Measurements from ENCODE around the gene PDE2A.
A peak's percentile ranks its signal among the peaks of the same experiment; 100 is the strongest.

The PDE2A gene

DNA sequence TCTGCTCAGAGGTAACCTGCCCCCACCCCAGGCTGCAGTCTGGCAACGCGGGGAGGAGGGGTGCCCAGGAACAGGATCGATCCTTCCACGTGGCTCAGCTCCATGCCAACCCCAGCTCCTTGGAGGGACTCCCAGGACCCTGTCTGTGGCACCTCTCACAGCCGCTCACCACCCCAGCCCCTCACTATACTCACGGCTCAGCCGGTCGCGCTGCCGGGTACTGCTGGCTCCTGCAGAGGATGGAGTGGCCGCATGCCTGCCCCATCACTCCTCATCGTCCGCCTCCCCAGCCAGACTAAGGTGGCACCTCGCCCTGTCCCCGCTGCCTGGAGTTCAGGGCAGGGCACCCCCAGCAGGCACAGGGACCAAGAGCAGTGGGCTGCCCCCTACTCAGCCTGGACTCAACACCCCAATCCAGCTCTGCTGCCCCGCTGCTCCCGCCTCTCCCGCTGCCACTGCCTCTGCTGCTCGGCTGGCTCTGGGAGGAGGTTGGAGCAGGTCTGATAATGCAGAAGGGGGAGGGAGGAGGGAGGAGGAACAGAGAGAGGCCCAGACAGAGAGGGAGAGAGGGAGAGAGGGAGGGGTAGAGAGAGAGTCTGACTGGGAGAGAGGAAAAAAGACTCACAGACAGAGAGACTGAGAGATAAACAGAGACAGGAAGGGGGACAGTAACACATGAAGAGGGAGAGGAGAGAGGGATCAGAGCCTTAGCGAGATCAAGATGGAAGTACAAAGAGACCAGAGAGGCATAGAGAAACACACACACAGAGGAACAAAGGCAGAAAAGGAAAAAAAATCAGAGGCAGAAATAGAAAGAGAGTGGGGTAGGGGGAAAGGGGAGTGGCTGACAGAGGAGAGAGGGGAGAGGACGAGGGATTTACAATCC is at the start of gene PDE2A:
Gene PDE2A, minus strand, starts transcription at position 480 of the 886 bp plus-strand sequence. Its CDS starts 215 bp downstream, at position 265.
- no peak within 1 kb of the TSS for H3K4me3 ChIP-seq (ENCODE audit: low read depth, low read length)
- no peak for DNase-seq (ENCODE audit: low read depth)

DNA sequence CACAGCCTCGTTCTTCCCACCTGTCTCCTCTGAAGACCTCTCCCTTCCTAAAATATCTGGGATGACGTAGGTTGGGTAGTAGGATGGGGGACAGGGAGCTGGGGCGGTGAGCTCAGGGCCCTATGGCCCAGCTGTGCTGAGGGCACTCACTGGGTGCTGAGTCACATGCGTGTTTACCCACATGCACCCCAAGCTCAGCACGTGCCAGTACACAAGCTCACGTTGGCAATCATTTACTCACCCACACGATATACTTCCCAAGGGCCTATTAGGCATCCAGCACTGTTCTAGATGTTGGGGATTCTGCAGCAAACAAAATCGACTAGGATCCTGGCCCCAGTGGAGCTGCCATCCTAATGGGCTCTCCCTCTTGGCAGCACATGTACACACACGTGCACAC is 49.3 kb upstream of the PDE2A start:
- no peak overlapping the region for H3K4me3 ChIP-seq (ENCODE audit: low read depth, low read length)
- DNase-seq (ENCODE audit: low read depth) = no peak

DNA sequence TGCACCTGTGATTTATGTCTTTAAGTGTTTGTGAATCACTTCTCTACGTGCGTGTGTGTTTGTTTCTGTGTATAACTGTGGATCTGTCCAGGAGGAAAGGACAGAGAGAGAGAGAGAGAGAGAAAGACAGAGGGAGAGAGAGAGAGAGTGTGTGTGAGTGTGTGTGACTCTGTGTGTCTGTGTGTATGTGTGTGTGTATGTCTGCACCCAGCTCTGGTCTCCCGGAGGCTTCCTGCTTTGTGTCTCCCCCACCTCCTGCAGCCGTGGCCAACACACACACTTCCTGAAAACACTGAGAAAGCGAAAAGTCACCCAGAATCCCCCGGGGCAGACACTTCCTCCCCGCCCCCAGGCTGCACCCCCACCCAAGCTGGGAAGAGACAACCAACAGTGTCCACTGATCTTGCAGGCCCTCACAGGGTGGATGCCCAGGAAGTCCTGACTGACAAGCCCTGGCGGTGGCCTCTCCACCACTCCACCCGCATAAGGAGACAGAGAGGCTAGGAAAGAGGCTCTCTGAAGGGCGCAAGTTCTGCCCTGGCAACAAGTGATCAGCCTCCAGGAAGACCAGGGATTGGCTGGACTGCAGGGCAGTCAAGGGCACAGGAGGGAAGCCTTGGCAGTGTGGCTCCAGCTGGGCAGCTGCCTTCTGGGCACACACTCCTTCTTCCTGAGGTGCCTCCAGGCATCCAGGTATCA is 48.0 kb upstream of the PDE2A start:
- peak; percentile 72 for DNase-seq (ENCODE audit: low read depth)

DNA sequence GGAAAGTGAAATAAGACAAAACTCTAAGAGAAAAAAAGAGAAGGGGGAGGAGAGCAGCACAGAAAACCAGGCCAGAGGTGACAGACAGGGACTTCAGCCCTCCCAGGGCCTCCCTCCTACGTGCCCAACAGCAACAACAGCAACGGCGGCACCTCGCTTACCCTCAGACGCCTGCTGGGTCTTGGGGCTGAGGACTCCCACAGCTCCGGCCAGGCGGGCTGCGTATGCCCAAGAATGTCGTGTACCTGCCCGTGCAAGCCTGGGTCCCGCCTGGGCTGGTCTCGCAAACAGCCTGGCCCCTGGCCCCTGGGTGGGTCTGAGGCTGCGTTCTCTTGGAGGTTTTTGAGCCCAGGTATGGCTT is 47.4 kb upstream of the PDE2A start:
- DNase-seq (ENCODE audit: low read depth) = no peak

More for the DNA sequence above, 48.0 kb upstream of the PDE2A start:
- peak overlapping the region; percentile 60 for H3K4me3 ChIP-seq (ENCODE audit: low read depth, low read length)

DNA sequence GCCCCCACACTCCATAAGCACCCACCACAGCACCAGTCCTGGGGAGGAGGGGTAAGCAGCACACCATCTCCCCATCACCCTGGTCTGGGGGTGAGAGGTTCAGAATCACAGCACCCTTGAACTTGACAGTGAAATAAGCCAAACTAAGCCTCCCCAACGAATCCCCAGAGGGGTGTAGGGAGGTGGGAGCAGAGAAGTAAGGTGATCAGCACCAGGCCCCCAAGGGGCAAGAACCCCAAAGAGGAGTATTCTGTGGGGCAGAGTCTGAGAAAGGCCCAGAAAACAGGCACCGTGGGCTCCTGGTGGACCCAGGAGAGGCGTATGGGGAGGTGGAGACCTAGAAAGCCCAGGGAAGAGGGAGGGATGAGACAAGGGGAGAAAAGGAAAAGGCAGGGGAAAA is 47.1 kb upstream of the PDE2A start:
- no peak for DNase-seq (ENCODE audit: low read depth)
- H3K4me3 ChIP-seq (ENCODE audit: low read depth, low read length) = peak overlapping the region; percentile 60

More for the DNA sequence above, 47.4 kb upstream of the PDE2A start:
- H3K4me3 ChIP-seq (ENCODE audit: low read depth, low read length) = peak overlapping the region; percentile 60

DNA sequence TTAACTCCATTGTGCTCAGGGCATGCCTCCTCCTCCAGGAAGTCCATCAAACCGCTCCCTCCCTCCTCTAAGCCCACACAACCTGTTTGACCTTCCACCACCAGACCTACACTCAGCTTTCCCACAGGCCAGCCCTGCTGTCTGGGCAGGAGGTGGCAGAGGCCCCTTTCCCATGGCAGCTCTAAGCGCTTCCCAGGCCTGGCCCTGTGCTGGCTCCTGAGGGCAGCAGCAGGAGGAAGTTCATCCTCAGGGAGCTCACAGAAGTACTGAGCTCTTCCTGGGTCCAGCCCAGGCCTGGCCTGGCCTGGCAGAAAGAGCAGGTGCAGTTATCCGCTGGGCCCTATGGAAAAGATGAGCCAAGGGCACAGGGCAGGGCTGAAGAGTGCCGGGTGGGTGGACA is 46.6 kb upstream of the PDE2A start:
- peak overlapping the region; percentile 60 for H3K4me3 ChIP-seq (ENCODE audit: low read depth, low read length)
- no peak for DNase-seq (ENCODE audit: low read depth)

DNA sequence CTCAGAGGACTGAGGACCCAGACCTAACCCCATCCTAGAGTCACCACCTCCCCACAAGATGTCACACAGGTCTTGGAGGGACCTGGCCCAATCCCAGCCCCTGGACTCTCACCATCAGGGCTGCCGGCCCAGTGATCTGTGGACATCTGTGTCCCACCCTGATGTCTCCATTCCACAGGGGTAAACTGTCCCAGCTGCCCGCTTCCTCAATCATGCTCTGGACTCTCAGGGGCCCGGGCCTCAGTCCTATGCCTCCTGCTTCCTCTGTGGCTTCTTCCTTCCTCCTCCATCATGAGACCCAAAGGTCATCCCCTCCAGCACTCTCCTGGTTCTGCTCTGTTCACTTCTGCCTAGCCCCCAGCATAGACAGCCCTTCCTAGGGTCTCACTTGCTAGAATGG is 45.8 kb upstream of the PDE2A start:
- peak overlapping the region; percentile 60 for H3K4me3 ChIP-seq (ENCODE audit: low read depth, low read length)

DNA sequence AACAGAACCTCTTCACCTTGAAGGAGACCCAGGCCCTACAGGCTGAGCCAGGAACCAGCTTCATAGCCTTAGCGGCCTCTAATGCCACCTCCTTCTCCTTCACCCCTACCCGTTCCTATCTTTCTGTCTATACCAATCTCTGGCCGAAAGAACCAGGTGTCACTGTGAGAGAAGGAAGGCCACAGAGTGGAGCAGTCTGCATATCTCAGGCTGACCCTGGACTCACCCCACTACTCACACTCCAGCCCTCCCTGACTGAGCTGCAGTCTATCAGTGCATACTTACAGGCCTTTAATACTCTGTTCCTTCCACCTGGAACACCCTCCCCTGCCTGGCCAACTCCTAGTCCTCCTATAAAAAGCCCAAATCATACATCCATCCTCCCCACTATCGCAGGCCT is 45.3 kb upstream of the PDE2A start:
- no peak for DNase-seq (ENCODE audit: low read depth)
- no peak overlapping the region for H3K4me3 ChIP-seq (ENCODE audit: low read depth, low read length)

More for the DNA sequence above, 45.8 kb upstream of the PDE2A start:
- no peak for DNase-seq (ENCODE audit: low read depth)

DNA sequence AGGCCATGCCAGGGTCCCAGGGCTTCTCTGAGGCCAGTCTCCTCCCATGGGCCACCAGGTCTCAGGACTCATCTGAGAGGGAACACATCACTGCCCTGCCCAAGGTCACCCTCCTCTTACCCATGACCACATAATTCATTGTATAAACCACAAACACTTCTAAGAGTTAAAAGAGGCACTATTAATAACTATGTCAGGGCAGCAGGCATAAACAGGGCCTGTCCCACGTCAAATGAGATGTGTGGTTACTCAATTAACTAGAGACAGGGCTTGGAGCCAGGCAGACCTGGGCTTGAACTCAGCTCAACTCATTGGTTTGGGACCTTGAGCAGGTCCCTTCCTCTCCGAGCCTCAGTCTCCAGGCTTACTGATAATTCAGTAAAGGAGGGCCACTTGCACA is 44.9 kb upstream of the PDE2A start:
- DNase-seq (ENCODE audit: low read depth) = no peak
- H3K4me3 ChIP-seq (ENCODE audit: low read depth, low read length) = no peak overlapping the region

DNA sequence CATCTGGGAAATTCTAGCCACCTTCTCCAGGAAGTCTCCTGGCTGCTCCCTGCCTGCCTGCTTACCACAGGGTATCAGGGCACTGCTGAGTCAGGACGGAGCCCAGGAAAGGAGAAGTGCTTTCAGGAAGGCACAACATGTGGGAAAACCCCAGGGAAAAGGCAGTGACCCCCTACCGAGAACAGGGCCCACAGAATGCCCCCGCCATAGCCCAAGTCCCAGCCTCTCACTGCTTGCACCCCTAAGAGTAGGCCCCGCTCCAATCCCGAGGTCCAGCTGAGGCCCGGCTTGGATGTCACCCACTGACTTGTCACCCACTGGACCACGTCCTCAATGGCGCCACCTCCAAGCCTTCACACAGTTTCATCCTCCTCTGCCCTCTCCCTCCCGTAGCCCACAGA is 43.9 kb upstream of the PDE2A start:
- DNase-seq (ENCODE audit: low read depth) = no peak
- no peak overlapping the region for H3K4me3 ChIP-seq (ENCODE audit: low read depth, low read length)

DNA sequence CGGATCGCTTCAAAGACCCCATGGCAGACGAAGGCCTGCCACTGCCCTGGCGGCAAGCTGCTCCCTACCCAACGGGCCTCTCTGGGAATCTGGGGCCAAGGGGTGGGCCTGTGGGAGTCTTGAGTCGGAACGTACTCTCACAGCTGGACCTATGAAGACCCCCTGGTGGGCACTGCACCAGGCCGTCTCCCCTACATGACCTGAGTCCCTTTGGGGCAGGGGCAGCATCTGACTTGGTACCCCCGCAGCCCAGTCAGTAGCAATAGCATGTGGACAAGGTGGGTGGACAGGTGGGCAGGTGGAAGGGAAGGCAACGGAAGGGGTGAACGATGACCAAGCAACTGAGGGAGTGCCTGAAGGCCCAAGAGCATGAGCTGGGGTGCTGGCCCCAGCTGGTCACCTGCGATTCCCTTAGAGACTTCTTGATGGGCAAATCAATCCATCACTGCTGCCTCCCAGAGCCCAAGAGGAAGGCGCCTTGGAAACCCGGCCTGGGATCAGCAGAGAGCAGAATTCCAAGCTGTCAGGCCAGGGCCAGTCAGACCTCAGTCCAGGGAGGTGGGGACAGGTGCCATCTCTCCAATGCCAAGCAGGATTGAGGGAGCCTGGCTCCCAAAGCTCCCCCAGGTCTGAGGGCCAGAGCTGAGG is 42.7 kb upstream of the PDE2A start:
- no peak for DNase-seq (ENCODE audit: low read depth)
- no peak overlapping the region for H3K4me3 ChIP-seq (ENCODE audit: low read depth, low read length)

DNA sequence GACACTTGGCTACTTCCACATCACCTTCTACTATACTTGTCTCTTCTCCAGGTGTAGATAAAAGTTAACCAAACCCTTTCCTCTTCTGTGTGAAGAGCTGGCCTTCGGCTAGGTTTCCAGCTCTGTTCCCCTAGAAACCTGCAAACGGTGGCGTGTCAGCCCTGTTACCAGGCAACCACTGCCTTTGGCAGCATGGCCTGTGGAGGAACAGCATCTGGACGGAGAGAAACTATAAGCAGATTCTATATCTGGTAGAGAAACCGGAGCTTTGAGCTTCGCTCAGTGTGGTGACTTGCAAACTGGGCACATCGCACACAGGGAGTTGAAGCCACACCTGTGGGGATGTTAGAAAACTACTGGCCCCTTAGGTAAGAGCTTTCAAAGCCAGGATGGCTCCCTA is 42.1 kb upstream of the PDE2A start:
- no peak for DNase-seq (ENCODE audit: low read depth)
- no peak overlapping the region for H3K4me3 ChIP-seq (ENCODE audit: low read depth, low read length)

DNA sequence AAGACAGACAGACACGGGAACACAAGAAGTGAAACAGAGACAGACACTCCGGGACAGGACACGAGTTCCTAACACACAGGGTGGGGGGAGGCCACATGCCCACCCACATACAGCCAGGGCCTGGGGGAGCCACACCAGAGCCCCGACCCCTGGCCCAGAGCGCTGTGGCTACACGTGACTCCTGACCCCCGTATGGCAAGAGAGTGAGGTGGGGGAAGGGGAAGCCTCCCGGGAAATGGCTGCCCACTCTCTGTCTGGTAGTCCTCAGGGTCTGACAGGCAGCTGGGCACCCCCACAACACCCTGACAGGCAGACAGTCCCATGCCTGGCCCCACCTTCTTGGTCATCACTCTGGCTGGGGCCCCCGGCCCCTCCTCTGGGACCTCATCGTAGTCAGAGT is 38.6 kb upstream of the PDE2A start:
- H3K4me3 ChIP-seq (ENCODE audit: low read depth, low read length) = no peak overlapping the region
- no peak for DNase-seq (ENCODE audit: low read depth)

DNA sequence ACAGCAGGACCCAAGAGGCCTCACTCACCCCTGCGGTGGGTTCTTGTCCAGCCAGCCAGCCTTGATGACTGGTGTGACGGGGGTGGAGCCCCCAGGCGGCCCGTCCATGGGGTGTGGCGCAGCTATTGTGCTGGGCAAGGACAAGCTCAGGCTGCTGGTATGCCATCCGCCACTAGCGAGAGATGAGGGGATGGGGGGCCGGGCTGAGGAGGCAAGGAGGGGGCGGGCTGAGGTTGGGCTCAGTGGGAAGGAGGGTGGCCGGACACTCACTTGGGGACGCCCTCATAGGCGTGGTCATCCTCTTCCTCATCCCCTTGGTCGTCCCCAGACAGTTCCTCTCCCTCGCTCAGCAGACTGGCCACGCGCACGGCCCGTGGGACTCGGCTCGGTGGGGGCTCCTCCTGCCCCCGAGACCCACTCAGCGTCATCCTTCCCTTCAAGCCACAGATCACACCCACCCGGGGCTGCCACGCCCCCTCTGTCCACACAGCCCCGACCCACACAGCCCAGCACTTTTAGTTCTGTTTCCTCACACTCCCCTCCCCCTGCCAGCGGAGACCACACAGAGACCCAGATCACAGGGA is 38.0 kb upstream of the PDE2A start:
- H3K4me3 ChIP-seq (ENCODE audit: low read depth, low read length) = no peak overlapping the region
- no peak for DNase-seq (ENCODE audit: low read depth)

DNA sequence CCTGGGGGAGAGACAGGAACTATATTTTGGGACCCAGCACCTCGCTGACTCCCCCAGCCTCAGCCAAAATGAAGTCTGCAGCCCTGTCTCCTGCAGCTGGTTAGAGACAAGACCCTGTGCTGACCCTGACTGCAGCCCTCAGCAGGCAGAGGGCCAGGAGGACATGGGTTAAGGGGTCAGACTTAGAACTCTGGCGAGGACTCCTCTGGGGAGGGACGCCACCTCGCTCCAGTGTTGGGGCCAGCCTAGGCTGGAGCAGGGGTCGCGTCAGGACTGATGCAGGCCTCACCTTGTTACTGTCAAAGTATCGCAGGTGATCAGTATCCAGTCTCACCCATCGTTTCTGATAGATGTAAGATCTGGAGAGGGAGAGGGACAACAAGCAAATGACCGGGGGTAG is 36.9 kb upstream of the PDE2A start:
- DNase-seq (ENCODE audit: low read depth) = no peak
- H3K4me3 ChIP-seq (ENCODE audit: low read depth, low read length) = no peak overlapping the region

DNA sequence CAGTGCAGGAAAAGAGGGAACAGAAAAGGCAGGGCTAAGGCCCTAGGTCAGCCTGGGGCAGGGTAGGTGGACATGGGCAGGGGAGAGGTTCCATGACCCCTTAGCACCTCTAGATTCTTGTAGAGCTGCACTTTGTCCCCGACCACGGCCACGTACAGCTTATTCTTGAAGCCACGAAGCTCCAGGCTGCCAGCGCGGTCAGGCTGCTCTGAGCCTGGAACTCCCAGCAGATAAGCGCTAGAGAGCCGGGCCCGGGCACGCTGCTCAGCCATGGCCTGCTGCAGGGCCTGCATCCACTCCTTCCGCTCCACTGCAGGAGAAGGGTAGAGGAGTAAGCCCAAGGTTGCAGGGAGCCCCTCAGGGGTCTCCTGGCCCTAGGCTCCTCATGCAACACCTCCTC is 36.1 kb upstream of the PDE2A start:
- no peak overlapping the region for H3K4me3 ChIP-seq (ENCODE audit: low read depth, low read length)
- DNase-seq (ENCODE audit: low read depth) = no peak

DNA sequence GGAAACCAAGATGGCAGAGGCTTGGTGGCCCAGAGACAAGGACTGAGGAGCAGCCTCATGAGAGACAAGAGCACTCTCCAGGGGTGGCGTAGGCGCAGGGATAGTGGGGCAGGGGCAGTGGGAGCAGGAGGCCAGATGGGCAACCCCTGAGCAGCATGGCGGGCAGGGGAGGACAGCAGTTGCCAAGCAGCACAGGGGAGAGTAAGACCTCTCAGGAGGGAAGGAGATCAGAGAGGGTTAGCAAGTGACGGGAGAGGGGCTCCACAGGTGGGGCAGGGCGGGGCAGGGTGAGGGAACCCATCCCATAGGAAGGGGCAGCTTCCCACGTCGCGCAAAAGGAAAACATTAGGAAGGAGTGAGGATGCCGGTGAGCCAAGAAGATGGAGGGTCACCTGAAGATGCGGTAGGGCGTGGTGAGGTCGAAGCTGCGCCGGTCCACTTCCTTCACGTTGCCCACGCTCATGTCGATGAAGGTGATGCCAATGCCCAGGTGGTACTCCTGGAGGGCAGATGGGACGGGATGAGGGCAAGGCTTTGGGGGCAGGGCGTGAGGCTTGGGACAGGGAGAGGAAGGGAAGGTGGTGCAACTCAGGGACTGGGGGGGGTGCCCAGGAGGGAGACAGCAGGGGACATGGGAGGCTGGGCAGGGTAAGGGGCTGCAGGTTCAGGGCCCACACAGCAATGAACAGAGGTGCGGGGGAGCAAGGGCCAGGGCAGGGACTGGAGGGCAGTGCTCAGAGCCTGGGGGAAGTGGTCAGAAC is 35.4 kb upstream of the PDE2A start:
- H3K4me3 ChIP-seq (ENCODE audit: low read depth, low read length) = no peak overlapping the region
- DNase-seq (ENCODE audit: low read depth) = no peak

DNA sequence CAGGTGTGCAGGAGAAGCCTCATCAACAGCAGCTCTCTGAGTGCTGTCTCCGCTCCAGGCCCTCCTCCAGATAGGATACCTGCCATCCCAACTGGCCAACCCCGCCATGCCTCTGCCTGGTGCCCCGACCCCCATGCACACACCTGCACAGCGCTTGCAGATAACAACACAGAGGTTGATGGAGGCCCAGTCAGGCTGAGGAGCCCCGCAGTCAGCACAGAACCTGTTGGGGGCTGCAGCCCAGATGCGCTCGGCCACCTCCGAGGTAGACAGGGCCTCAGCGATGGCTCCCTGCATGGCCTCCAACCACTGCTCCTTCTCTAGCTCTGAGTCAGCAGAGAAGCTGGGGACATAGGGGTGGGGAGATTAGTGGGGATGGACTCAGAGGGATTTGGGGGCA is 32.8 kb upstream of the PDE2A start:
- H3K4me3 ChIP-seq (ENCODE audit: low read depth, low read length) = no peak overlapping the region
- DNase-seq (ENCODE audit: low read depth) = no peak

DNA sequence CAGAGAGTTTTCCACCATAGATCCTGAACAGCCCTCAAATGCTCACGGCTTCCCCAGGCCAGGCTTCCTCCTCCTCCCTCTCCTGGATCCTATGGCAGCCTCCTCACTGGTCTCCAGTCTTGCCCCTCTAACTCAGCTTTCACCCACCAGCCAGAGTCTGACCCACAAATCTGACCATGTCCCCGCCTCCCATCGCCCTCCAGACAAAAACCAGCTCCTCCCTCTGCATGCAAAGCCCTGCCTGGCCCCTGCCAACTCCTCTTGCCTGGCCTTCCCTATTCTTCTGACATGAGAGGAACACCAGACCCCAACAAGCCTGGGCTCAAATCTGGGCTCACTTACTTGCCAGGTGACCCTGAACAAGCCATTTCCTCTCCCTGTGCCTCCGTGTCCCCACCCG is 32.4 kb upstream of the PDE2A start:
- no peak for DNase-seq (ENCODE audit: low read depth)
- H3K4me3 ChIP-seq (ENCODE audit: low read depth, low read length) = no peak overlapping the region

All from skeletal muscle cell (primary cell).